HuH-7.5 (cell line): ENCODE measurements around the gene TCERG1L.
"Not testable (repeated sequence)": the region's sequence is repeated elsewhere in the genome, so short reads cannot be mapped to it uniquely, and the experiment has no call there.

Experiments used
- DNase-seq: peaks from one replicate; pipeline ENCODE4 v3.0.0; 2011; ENCODE audit warnings: low spot score

TCERG1L gene

DNA sequence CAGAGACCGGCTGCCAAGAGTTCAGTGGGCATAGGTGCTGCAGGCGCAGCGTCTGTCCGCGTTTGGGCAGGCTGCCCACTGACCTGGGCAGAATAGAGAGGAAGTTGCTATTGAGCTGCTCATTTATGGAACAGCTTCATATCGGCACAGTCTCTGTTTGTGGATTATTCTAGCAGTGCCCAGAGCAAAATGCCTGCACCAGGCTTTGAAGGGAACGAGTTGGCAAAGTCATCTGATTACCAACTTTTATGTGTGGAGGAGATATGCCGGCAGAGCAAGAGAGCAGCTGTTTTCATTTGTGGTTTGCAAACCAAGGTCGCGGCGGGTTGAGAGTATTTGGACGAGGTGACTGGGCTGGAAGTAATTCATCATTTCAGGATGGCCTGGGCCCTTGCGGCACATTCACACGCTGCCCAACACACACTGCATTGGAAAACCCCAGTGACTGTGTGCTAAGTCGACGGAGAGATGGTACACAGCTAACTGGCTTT lies 228.5 kb downstream of the TCERG1L start:
- no peak for DNase-seq

DNA sequence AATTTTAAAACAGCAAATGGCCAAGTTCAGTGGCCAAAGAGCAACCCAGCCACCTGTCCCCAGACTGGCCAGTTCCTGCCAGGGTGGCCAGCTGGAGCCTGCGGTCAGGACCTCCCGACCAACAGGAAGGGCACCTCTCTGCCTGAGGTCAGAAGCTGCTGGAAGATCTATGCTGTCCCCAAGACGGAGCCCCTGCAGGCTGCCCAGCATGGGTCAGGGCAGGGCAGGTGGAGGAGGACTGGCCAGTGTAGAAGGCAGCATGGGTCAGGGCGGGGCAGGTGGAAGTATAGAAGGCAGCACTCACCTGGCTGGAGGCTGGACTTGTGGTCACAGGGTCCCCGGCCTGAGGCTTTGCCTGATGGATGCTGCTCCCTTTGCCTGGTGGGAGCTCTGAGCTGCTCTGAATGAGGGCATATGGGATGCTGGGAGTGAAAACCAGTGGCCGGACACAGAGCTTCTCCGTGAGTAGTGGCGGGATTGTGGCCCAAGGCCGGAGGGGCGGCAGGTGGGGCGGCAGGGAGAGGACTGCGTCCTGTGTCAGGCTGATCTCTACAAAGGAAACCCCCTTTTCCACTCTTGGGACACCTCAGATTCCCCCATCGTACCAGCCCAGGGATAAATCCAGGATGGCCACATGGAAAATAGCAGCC lies 229.2 kb downstream of the TCERG1L start:
- DNase-seq: no peak

- no peak for DNase-seq
Observed at GRCh38 chr10:131081786-131082185, 229.7 kb downstream of the TCERG1L start.

DNA sequence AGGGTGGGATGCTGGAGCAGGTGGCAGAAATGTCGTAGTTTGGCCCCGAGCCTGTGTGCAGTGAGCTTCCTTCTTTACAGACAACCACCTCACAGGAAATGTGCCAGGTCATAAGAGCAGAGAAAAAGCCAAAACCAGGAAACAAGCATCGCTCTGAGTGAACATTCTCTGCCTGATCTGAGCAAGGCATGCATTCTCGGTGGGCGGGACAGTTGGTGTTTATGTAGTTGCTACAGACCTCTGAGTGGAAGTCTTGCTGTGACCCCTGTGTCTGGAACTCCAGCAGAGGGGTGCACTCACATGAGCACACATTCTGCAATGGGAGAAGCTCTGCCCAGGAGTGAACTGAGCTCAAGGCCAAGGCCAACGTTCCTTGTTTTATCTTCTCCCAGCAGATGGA lies 230.1 kb downstream of the TCERG1L start:
- no peak for DNase-seq

DNA sequence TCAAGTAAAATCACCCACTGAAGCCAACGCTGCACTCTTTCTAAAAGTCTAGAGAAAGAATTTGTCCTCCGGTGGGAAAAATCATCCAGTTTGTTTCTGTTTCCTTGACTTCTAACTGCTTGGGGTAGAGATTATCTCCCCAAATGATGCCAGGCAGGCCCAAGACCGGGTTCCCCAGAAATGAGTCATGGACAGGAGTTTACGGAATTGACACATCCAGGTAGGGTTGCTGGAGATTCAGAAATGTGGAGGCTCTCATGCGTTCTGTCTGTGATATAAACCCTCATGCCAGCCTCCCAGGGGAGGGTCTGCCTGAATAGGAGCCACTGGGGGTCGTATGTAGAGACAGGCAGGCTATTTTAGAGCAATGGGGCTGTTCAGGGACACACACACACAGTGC lies 230.9 kb downstream of the TCERG1L start:
- no peak for DNase-seq

DNA sequence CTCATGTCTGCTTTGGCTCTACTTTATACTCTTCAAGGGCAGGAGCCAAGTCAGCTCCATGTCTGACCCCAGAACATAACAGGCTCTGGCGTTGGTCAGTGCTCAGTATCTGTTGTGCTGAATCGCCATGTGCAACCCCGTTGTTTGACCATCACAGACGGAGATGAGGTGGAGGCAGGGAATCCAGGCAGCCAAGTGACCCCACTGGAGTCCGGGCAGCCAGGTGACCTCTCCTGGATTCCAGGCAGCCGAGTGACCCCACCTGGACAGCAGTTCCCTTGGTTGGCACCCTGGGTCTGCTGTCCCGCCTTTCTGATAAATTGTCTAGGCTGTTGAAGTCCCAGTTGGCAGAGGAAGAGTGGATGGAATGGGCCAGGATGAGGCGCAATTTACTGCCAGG lies 232.2 kb downstream of the TCERG1L start:
- DNase-seq: no peak

GRCh38 chr10:131078882-131079280 lies 232.6 kb downstream of the TCERG1L start:
- DNase-seq: not testable (repeated sequence)

DNA sequence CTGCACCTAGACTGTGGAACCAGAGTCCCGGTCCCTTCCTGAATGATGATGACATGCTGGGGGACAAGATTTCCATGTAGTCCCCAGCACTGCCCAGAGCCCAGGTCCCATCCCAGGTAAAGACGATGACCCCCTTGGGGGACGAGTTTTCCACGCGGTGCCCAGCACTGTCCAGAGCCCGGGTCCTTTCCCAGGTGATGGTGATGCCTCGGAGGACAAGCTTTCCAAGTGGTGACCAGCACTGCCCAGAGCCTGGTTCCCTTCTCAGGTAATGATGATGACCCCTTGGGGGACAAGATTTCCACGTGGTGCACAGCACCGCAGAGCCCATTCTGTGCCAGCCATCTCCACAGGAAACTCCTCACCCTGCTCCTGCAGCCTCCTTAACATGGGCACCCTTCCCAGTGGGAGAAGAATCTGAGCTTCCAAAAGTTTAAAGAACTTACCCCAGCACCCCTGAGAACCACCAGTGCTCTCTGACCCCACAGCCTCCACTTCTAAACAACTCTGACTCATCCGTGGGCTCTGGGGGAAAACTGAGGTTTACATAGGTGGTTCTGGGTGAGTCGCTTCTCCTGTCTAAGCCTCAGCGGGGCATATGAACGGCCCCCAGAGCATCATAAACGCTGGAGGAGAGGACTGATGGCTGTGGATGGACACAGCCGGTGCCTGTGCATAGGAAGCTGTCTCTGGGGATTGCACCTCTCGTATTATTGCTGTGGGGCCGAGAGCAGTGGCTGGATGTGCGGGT lies 233.2 kb downstream of the TCERG1L start:
- no peak for DNase-seq

- no peak for DNase-seq
Observed at GRCh38 chr10:131077724-131078123, 233.8 kb downstream of the TCERG1L start.

DNA sequence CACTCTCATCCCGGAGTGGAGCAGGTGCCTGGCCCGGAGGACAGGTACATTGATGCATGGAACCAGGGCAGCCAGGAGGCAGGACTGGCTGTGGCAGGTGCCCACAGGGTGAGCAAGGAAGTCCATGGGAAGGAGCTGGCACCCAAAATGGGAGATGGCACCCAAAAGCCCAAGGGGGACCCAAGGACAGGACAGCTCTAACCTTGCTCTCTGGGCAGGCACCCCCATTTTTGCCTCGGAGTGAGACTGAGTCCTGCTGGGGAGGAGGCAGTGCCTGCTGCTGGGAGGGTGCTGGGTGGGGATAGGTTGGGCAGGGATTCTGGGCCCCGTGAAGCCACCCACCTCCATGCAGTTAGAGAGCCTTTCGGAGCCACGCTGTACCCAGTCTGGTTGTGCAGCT lies 234.5 kb downstream of the TCERG1L start:
- no peak for DNase-seq

GRCh38 chr10:131076356-131076755 lies 235.2 kb downstream of the TCERG1L start:
- DNase-seq: no peak

GRCh38 chr10:131075218-131075770 lies 236.2 kb downstream of the TCERG1L start:
- no peak for DNase-seq

GRCh38 chr10:131074682-131075081 lies 236.8 kb downstream of the TCERG1L start:
- DNase-seq: no peak

DNA sequence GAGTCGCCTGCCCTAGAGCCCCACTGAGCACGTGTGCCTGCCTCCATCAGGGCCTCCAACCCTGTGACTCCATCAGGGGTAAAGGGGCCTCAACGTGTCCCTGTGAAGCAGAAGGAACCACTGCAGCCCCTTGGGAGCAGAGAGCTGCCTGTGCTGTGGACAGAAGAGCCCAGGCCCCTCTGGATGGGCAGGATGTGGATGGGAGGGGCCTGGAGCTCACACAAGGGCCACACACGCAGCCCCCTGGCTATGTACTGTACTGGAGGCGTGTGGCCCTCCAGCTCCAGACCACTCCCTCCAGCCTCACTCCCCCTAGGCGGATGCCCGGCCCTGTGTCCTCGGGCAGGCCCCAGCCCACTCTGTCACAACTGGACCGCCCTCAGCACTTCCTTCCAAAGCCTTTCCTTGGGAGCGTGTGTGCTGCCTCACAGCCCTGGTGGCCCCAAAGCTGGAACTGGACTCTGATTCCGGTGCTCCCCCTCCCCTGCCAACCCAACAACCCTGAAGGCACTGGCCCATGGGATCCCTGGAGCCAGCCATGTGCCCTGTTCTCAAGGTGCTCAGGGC lies 238.0 kb downstream of the TCERG1L start:
- no peak for DNase-seq

DNA sequence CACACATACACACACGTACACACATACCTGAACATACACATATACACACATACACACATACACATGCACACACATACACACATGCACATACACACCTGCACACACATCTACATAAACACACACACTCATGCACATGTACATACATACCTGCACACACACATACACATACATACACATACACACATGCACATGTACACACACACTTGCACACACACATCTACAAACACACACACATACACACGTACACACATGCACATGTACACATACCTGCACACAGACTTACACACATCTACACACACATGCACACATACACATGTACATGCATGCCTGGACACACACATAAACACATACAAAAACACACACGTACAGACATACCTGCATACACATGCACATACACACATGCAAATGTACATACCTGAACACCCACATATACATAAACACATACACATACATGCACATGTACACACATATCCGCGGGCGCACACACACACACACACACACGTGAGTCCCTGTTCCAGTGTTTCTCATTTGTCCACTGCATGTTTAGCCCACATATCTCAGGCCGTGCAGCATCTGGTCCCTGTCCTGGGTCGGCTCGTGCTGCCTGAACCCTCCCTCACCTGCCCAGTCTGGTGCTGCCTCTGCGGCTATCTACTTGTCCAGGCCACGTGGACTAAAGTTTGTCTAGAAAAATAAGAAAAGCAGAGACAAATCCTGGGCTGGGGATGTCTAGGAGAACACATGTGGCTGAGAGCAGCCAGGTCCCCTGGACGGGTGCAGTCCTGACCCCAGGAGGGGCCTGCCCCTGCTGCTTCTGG lies 238.7 kb downstream of the TCERG1L start:
- no peak for DNase-seq

GRCh38 chr10:131071721-131072120 lies 239.8 kb downstream of the TCERG1L start:
- DNase-seq: no peak

DNA sequence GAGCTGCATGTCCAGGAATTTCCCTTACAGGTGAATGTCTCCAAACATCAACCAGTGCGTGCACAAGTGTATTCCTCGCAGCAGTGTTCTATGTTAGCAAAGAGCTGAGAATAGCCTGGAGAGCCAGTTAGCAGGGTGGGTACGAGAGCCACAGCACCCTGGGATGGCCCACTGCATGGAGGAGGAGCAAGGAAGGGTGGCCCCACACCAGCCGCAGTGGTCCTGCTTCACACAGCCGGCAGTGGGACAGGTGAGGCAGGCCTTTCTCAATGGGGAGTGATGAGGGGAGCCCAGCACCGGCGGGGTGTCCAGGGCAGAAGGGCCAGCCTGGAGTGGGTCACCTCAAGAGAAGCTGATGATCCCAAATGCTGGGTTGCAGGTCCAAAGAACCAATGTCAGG lies 240.7 kb downstream of the TCERG1L start:
- no peak for DNase-seq

- no peak for DNase-seq
Observed at GRCh38 chr10:131068760-131069159, 242.8 kb downstream of the TCERG1L start.

- no peak for DNase-seq
Observed at GRCh38 chr10:131068311-131068710, 243.2 kb downstream of the TCERG1L start.

GRCh38 chr10:131067690-131068089 lies 243.8 kb downstream of the TCERG1L start:
- no peak for DNase-seq

DNA sequence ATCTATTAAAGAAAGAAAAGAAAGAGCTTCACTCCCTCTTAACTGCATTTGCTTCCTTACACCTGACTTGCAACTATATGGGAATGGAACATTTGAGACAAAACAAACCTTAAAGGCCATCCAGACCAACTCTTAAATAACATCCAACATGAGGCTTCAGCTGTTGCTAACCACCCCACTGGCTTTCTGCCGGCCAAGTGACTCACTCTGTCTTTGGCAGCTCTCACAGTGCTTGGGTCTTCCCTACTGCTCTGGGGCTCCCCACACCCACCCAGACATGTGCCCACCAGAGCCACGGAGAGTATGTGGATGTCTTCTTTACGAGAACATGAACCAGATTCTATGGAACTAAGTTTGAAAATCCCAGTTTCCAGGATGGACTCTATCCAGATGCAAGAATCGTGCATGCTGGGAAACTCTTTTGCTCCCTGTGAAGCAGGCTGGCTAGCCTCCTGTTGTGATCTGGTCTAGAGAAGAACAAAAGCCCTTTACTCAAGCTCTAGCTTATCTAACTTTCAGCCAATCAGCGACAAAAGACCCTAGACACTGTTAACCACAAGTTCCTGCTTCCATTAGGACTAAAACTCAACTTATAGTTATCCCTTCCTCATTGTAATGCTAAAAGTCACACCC lies 245.7 kb downstream of the TCERG1L start:
- DNase-seq: no peak

DNA sequence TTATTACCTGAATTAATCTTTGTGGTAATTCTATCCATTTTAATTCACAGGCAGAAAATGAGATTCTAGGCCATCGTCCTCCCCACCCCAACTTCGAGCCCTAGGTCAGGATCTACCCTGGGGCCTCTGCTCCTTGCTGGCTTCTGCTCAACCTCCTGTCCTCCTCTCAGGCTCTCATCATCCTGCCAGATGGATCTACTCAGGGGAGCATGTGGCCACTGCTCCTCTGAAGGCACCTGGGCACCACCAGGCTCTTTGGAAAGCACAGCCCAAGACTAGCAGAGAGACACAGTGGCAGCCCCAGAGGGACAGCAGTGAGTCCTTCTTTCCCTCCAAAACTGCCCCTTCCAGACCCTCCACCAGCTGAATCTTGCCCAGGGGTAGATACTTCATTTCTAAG lies 248.2 kb downstream of the TCERG1L start:
- no peak for DNase-seq
